ENCODE results near the gene TOMM40. TPM values are rescaled to one million over a fixed set of nuclear protein-coding genes. Genes with fewer than 3 reads are reported as not detected.

TOMM40 gene
- total RNA-seq, 1 experiment from 2014 or later: 83.6 TPM

- CTCF ChIA-PET: no interaction called here
- BruUV-seq (replicated peaks): no TSS peak
Measured at GRCh38 chr19:44947041-44947581, 56.1 kb downstream of the TOMM40 start.

DNA sequence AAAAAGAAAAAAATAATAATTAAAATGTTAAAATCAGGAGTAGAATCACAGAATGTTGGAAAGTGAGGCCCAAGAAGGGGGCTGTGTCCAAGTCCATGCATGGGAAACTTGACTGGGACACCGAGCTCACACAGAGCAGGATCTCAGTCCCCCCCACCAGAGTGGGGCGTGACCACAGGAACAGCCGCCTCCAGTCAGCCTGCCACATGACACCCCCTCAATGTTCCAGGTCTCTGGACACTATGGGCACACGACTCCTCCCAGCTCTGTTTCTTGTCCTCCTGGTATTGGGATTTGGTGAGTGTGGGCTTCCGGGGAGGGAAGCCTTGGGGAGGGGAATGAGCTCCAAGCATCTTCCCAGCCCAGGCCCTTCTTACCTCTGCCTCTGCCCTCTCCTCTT, 57.2 kb downstream of the TOMM40 start:
- CTCF ChIA-PET: no interaction called here
- TF ChIP-seq EZH2 (IDR thresholded peaks at IDR 0.05; ENCODE audit: low read depth): no peak
- TF ChIP-seq, protein P1, sequence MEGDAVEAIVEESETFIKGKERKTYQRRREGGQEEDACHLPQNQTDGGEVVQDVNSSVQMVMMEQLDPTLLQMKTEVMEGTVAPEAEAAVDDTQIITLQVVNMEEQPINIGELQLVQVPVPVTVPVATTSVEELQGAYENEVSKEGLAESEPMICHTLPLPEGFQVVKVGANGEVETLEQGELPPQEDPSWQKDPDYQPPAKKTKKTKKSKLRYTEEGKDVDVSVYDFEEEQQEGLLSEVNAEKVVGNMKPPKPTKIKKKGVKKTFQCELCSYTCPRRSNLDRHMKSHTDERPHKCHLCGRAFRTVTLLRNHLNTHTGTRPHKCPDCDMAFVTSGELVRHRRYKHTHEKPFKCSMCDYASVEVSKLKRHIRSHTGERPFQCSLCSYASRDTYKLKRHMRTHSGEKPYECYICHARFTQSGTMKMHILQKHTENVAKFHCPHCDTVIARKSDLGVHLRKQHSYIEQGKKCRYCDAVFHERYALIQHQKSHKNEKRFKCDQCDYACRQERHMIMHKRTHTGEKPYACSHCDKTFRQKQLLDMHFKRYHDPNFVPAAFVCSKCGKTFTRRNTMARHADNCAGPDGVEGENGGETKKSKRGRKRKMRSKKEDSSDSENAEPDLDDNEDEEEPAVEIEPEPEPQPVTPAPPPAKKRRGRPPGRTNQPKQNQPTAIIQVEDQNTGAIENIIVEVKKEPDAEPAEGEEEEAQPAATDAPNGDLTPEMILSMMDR (conservative IDR thresholded peaks at IDR 0.05): no peak
- H3K79me2 ChIP-seq (ENCODE audit: low read depth): no peaks in the 10 kb centered on the region
- no peak overlapping the region for H3K27ac ChIP-seq
- H3K4me2 ChIP-seq: no peak overlapping the region
- POLR2A ChIA-PET (ENCODE audit: unreplicated experiment): no interaction called here
- intact Hi-C loops (cut with micrococcal nuclease; ENCODE audit: unreplicated experiment): no loop called here
- H3K4me3 ChIP-seq: no peak overlapping the region
- no TSS peak for BruUV-seq (replicated peaks)
- H3K9me3 ChIP-seq (ENCODE audit: insufficient read depth, low read depth): no peaks in the 10 kb centered on the region
- peaks cover 14% of the 10 kb centered on the region; the same call in 1 of the 2 replicates for H3F3A ChIP-seq (ENCODE audit: insufficient read depth, low read depth)
- no peaks in the 10 kb centered on the region for H3K27me3 ChIP-seq (ENCODE audit: insufficient read depth, low read depth)
- DNase-seq: no peak
- H2AFZ ChIP-seq: no peak overlapping the region
- H3K9me2 ChIP-seq (ENCODE audit: insufficient read depth): no peaks in the 10 kb centered on the region
- no peaks in the 10 kb centered on the region for H3K36me3 ChIP-seq (ENCODE audit: low read depth)
- no peaks in the 10 kb centered on the region for H3K4me1 ChIP-seq (replicated peaks; ENCODE audit: insufficient read depth)
- 0 out of 2 replicates have a peak, but pooled peaks cover 3% of the 10 kb centered on the region for H4K20me1 ChIP-seq (ENCODE audit: insufficient read depth)

More at GRCh38 chr19:44947041-44947581, 56.1 kb downstream of the TOMM40 start:
- Histone ChIP-seq H3K27me3 (ENCODE audit: insufficient read depth, low read depth) (no peaks in the 10 kb centered on the region), H4K20me1 (ENCODE audit: insufficient read depth) (0 out of 2 replicates have a peak, but pooled peaks cover 3% of the 10 kb centered on the region), H3K9me3 (ENCODE audit: insufficient read depth, low read depth) (no peaks in the 10 kb centered on the region), H3K36me3 (ENCODE audit: low read depth) (no peaks in the 10 kb centered on the region), H3F3A (ENCODE audit: insufficient read depth, low read depth) (peaks cover 12% of the 10 kb centered on the region; the same call in 1 of the 2 replicates), H3K4me1 (replicated peaks; ENCODE audit: insufficient read depth) (no peaks in the 10 kb centered on the region), H3K27ac (no peak overlapping the region), H3K4me3 (no peak overlapping the region), H3K79me2 (ENCODE audit: low read depth) (no peaks in the 10 kb centered on the region), H3K9me2 (ENCODE audit: insufficient read depth) (no peaks in the 10 kb centered on the region), H2AFZ (no peak overlapping the region), H3K4me2 (no peak overlapping the region)
- no peak for DNase-seq
- no peak for TF ChIP-seq EZH2 (IDR thresholded peaks at IDR 0.05; ENCODE audit: low read depth)
- TF ChIP-seq, protein P1 (conservative IDR thresholded peaks at IDR 0.05): no peak
- POLR2A ChIA-PET (ENCODE audit: unreplicated experiment): no interaction called here
- intact Hi-C loops (cut with micrococcal nuclease; ENCODE audit: unreplicated experiment): no loop called here

DNA sequence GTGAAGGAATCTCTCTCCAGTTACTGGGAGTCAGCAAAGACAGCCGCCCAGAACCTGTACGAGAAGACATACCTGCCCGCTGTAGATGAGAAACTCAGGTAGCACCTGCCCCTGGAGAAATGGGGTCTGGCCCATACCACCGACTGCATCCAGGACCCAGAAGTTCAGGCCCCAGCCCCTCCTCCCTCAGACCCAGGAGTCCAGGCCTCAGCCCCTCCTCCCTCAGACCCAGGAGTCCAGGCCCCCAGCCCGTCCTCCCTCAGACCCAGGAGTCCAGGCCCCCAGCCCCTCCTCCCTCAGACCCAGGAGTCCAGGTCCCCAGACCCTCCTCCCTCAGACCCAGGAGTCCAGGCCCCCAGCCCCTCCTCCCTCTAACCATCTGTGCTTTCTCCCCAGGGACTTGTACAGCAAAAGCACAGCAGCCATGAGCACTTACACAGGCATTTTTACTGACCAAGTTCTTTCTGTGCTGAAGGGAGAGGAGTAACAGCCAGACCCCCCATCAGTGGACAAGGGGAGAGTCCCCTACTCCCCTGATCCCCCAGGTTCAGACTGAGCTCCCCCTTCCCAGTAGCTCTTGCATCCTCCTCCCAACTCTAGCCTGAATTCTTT, 57.8 kb downstream of the TOMM40 start:
- 0 out of 2 replicates have a peak, but pooled peaks cover 5% of the 10 kb centered on the region for H3K4me1 ChIP-seq (replicated peaks; ENCODE audit: insufficient read depth)
- H3K9me2 ChIP-seq (ENCODE audit: insufficient read depth): no peaks in the 10 kb centered on the region
- no peaks in the 10 kb centered on the region for H3K27me3 ChIP-seq (ENCODE audit: insufficient read depth, low read depth)
- intact Hi-C loops (cut with micrococcal nuclease; ENCODE audit: unreplicated experiment): no loop called here
- H2AFZ ChIP-seq: no peak overlapping the region
- no peaks in the 10 kb centered on the region for H3K36me3 ChIP-seq (ENCODE audit: low read depth)
- TF ChIP-seq, protein P1 (conservative IDR thresholded peaks at IDR 0.05): no peak
- no peak for TF ChIP-seq EZH2 (IDR thresholded peaks at IDR 0.05; ENCODE audit: low read depth)
- H3K4me3 ChIP-seq: no peak overlapping the region
- peaks cover 6% of the 10 kb centered on the region for H3K79me2 ChIP-seq (ENCODE audit: low read depth)
- 0 out of 2 replicates have a peak, but pooled peaks cover 3% of the 10 kb centered on the region for H4K20me1 ChIP-seq (ENCODE audit: insufficient read depth)
- no TSS peak for BruUV-seq (replicated peaks)
- no peak overlapping the region for H3K4me2 ChIP-seq
- no peak for DNase-seq
- ChIA-PET POLR2A (ENCODE audit: unreplicated experiment) (no interaction called here), CTCF (no interaction called here)
- H3K9me3 ChIP-seq (ENCODE audit: insufficient read depth, low read depth): no peaks in the 10 kb centered on the region
- peaks cover 14% of the 10 kb centered on the region; the same call in 1 of the 2 replicates for H3F3A ChIP-seq (ENCODE audit: insufficient read depth, low read depth)
- H3K27ac ChIP-seq: no peak overlapping the region

Data from PC-9 (cell line).